Endothelial cell of umbilical vein (primary cell): Measurements from ENCODE around the gene PDCD7. TPM values are rescaled to one million over a fixed set of nuclear protein-coding genes. Genes with fewer than 3 reads are reported as not detected.

Experiments used
- BruUV-seq: library from RNA; stranded (reverse); fragments of 400-500 nt; replicated peaks from 2 replicates; lab custom pipeline; 2021; lab: Mats Ljungman, UMichigan
- CTCF ChIA-PET: fragments of 300-600, 350-600 bp; sonication (Branson Sonifier 250); formaldehyde crosslinking; loops from one replicate; lab custom pipeline; 2021; ENCODE audit warnings: antibody characterized with exemption, inconsistent platforms; lab: Charles Lee
- POLR2A ChIA-PET: fragments of 300-600, 350-600 bp; sonication (Branson Sonifier 250); formaldehyde crosslinking; loops from one replicate; lab custom pipeline; 2021; ENCODE audit warnings: antibody characterized with exemption, inconsistent platforms; lab: Charles Lee
- DNase-seq: peaks from one replicate; pipeline ENCODE4 v3.0.0-alpha.2; 2011; ENCODE audit warnings: low read depth, low spot score
- FAIRE-seq: peaks from 2 replicates; lab custom pipeline; 2011; peaks lifted over from hg19 to GRCh38; lab: Jason Lieb, UNC
- H2AFZ ChIP-seq: 2 replicates; pipeline ENCODE4 v1.6.0; 2012; ENCODE audit warnings: low read depth, low read length, control low read depth, inconsistent platforms
- H3K27ac ChIP-seq: 2 replicates; pipeline ENCODE4 v1.5.1; 2011; ENCODE audit warnings: low read depth, mild to moderate bottlenecking, control low read depth, low read length, moderate library complexity; ENCODE audit not compliant: insufficient read depth
- H3K27me3 ChIP-seq, 2 experiments: 2 replicates each; pipeline versions ENCODE4 v1.6.0 to v1.6.1; 2011; ENCODE audit warnings: low read length in 2 of 2, mixed read lengths in 1 of 2; ENCODE audit not compliant: control insufficient read depth in 2 of 2, insufficient read depth in 2 of 2
- H3K36me3 ChIP-seq, 2 experiments: 2 replicates in 1 of 2; 3 replicates in 1 of 2; pipeline ENCODE4 v1.5.1; 2011; ENCODE audit warnings: low read length in 2 of 2, mild to moderate bottlenecking in 1 of 2, moderate library complexity in 1 of 2; ENCODE audit not compliant: control insufficient read depth in 2 of 2, insufficient read depth in 2 of 2; ENCODE audit errors: extremely low read depth in 1 of 2
- H3K4me1 ChIP-seq: 3 replicates; pipeline ENCODE4 v1.5.1; 2011; ENCODE audit warnings: mild to moderate bottlenecking, low read length; ENCODE audit not compliant: control insufficient read depth, insufficient read depth; ENCODE audit errors: extremely low read depth
- H3K4me2 ChIP-seq: 2 replicates; pipeline ENCODE4 v1.6.1; 2011; ENCODE audit warnings: low read length, control low read depth, mixed read lengths; ENCODE audit not compliant: insufficient read depth
- H3K4me3 ChIP-seq, 3 experiments: fragments of 200-600 bp in 1 of 3; sonication (generic), shearing (Covaris generic) in 1 of 3; replicated peaks in 1 of 3; 2 replicates each; pipeline ENCODE4 v1.5.1; 2011 to 2016; ENCODE audit warnings: control low read depth in 3 of 3, low read length in 3 of 3, mild to moderate bottlenecking in 2 of 3, inconsistent platforms in 1 of 3, low read depth in 1 of 3, moderate library complexity in 1 of 3; ENCODE audit not compliant: insufficient read depth in 1 of 3
- H3K79me2 ChIP-seq: 2 replicates; pipeline ENCODE4 v1.6.0; 2012; ENCODE audit warnings: low read length, inconsistent platforms; ENCODE audit not compliant: control insufficient read depth, insufficient read depth
- H3K9ac ChIP-seq: replicated peaks from 2 replicates; pipeline ENCODE3; 2011; ENCODE audit warnings: low read length, control low read depth; ENCODE audit not compliant: insufficient read depth; ENCODE audit errors: extremely low read depth
- H3K9me1 ChIP-seq: replicated peaks from 3 replicates; pipeline ENCODE4 v1.6.0; 2011; ENCODE audit warnings: mild to moderate bottlenecking, low read length; ENCODE audit not compliant: control insufficient read depth, insufficient read depth; ENCODE audit errors: extremely low read depth
- H3K9me3 ChIP-seq: replicated peaks from 2 replicates; pipeline ENCODE4 v1.5.1; 2012; ENCODE audit warnings: low read length, inconsistent platforms; ENCODE audit not compliant: control insufficient read depth, insufficient read depth
- H4K20me1 ChIP-seq: replicated peaks from 2 replicates; pipeline ENCODE3; 2011; ENCODE audit warnings: mild to moderate bottlenecking, low read length; ENCODE audit not compliant: control insufficient read depth, insufficient read depth; ENCODE audit errors: extremely low read depth
- EZH2 ChIP-seq: IDR thresholded peaks from 2 replicates; pipeline ENCODE4 v1.6.1; 2012; ENCODE audit warnings: borderline replicate concordance, low read depth, mild to moderate bottlenecking, moderate library complexity, low read length, inconsistent platforms; ENCODE audit not compliant: severe bottlenecking
- FOS ChIP-seq: IDR thresholded peaks from 2 replicates; pipeline ENCODE4 v1.6.1; 2011; ENCODE audit warnings: mild to moderate bottlenecking, low read length, moderate library complexity, borderline replicate concordance; ENCODE audit not compliant: insufficient read depth
- GATA2 ChIP-seq: IDR thresholded peaks from 2 replicates; pipeline ENCODE4 v1.7.0; 2011; ENCODE audit warnings: low read depth, mild to moderate bottlenecking, moderate library complexity, mixed read lengths, low read length; ENCODE audit not compliant: insufficient read length, insufficient read depth
- JUN ChIP-seq: IDR thresholded peaks from 2 replicates; pipeline ENCODE4 v1.6.1; 2011; ENCODE audit warnings: borderline replicate concordance, low read depth; ENCODE audit not compliant: insufficient read length, insufficient read depth
- MYC ChIP-seq: IDR thresholded peaks from one replicate; pipeline ENCODE4 v1.6.1; 2011; ENCODE audit warnings: mild to moderate bottlenecking, low read depth, low read length
- POLR2A ChIP-seq: IDR thresholded peaks from 2 replicates; pipeline ENCODE4 v1.6.1; 2012; ENCODE audit warnings: low read depth, mild to moderate bottlenecking, control low read depth, low read length
- POLR2AphosphoS5 ChIP-seq: IDR thresholded peaks from 2 replicates; pipeline ENCODE4 v1.6.1; 2012; ENCODE audit warnings: low read depth, mild to moderate bottlenecking, control low read depth, low read length, moderate library complexity; ENCODE audit not compliant: insufficient read depth
- dilution Hi-C: fragments of 300-500 bp; cut with MboI; formaldehyde crosslinking; loops from one replicate; pipeline ENCODE4 v1.15.0; 2019; ENCODE audit warnings: low sequenced_read_pairs; ENCODE audit not compliant: extremely low pct_ligation_motif_present
- intact Hi-C: fragments of 100-400 bp; cut with micrococcal nuclease; formaldehyde crosslinking; loops from one replicate; pipeline ENCODE4 v1.10.0; 2022
- polyA plus RNA-seq, 4 experiments: library from polyadenylated mRNA; depleted of rRNA in 3 of 4; stranded (reverse) in 3 of 4; unstranded in 1 of 4; fragments of >200 nt; gene quantifications; 2 replicates each; pipeline versions ENCODE4 v1.2.1 to v1.2.3, GENCODE V29; 2011 to 2012; ENCODE audit warnings: missing spikeins in 1 of 4
- total RNA-seq: library from RNA; stranded (reverse); gene quantifications from 2 replicates; pipeline ENCODE4 v1.2.3, GENCODE V29; 2021
- TF ChIP-seq, protein P1 (sequence below): IDR thresholded peaks from 2 replicates; pipeline ENCODE4 v1.6.1; 2011; ENCODE audit not compliant: insufficient read depth, insufficient read length
- TF ChIP-seq, protein P2 (sequence below), 2 donors: IDR thresholded peaks; 1 replicate in 1 of 2; 2 replicates in 1 of 2; pipeline ENCODE4 v1.5.1; 2011; ENCODE audit warnings: low read length in 2 of 2, mild to moderate bottlenecking in 2 of 2, moderate library complexity in 2 of 2, control low read depth in 1 of 2, inconsistent platforms in 1 of 2, low read depth in 1 of 2; ENCODE audit not compliant: insufficient read depth in 1 of 2; ENCODE audit errors: extremely low read depth in 1 of 2

The PDCD7 gene
- total and polyA plus RNA-seq, 2 donors (not counting 3 experiments of a cell fraction or from before 2014, with no cell fraction given), result 12.1 to 19.5 TPM

DNA sequence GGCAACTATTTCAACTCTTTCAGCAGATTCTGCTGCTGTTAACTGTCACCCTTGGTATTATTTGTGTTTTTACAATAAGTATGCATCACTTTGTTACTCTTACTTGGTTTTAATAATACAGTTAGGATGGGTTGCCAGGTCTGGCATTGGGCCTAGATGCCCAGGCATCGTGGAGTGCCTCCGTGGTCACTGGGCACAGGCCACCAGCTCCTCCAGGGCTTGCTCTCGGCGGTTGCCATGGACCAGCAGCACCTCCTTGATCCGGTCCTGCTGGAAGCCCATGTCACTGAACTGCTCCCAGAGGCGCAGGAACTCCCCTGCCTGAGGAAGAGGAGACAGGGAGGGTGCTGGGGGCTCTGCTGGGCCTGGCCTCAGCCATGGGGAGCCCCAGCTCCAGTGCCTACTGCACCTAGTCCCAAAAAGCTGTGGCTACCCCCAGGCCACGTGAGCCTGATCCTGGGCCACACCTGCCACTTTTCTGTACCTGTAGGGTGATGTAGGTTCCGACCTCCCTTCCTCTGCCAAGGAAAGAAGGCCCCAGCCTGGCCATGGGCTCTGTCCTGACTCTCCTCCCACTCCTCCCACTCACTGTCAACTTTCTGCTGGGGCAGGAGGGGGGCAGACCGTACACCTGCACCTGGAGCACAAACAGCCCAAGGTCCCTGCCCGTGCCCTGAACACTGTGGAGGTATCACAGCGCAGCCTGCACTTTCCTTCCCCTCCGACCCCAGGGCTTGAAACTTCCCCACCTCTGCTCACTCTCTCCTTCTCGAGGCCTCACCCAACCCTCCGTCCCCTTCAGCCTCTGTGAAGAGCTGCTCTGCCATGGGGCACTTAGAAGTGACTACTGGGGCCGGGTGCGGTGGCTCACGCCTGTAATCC, 40.5 kb downstream of the PDCD7 start:
- H3K4me2 ChIP-seq, result no peak overlapping the region
- FAIRE-seq (no peak), DNase-seq (no peak)
- no peaks in the 10 kb centered on the region for H3K4me1 ChIP-seq
- H2AFZ ChIP-seq, result no peak overlapping the region
- no peak for TF ChIP-seq GATA2
- no peak for TF ChIP-seq FOS
- TF ChIP-seq, protein P1, sequence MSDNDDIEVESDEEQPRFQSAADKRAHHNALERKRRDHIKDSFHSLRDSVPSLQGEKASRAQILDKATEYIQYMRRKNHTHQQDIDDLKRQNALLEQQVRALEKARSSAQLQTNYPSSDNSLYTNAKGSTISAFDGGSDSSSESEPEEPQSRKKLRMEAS, result no peak
- TF ChIP-seq POLR2A, result no peak
- TF ChIP-seq, protein P2, sequence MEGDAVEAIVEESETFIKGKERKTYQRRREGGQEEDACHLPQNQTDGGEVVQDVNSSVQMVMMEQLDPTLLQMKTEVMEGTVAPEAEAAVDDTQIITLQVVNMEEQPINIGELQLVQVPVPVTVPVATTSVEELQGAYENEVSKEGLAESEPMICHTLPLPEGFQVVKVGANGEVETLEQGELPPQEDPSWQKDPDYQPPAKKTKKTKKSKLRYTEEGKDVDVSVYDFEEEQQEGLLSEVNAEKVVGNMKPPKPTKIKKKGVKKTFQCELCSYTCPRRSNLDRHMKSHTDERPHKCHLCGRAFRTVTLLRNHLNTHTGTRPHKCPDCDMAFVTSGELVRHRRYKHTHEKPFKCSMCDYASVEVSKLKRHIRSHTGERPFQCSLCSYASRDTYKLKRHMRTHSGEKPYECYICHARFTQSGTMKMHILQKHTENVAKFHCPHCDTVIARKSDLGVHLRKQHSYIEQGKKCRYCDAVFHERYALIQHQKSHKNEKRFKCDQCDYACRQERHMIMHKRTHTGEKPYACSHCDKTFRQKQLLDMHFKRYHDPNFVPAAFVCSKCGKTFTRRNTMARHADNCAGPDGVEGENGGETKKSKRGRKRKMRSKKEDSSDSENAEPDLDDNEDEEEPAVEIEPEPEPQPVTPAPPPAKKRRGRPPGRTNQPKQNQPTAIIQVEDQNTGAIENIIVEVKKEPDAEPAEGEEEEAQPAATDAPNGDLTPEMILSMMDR (IDR thresholded peaks at IDR 0.05; ENCODE audit: extremely low read depth in 1 of 2, insufficient read depth in 1 of 2, low read depth in 1 of 2, low read length in 2 of 2), result no peak
- no peak for TF ChIP-seq EZH2
- TF ChIP-seq MYC, result no peak
- TF ChIP-seq JUN, result no peak
- TF ChIP-seq POLR2AphosphoS5, result no peak
- intact Hi-C loops, result no loop called here
- H4K20me1 ChIP-seq, result no peaks in the 10 kb centered on the region
- H3K9me1 ChIP-seq, result no peaks in the 10 kb centered on the region
- no peaks in the 10 kb centered on the region for H3K9me3 ChIP-seq
- no peaks in the 10 kb centered on the region for H3K79me2 ChIP-seq
- dilution Hi-C loops, result no loop called here
- peaks cover 0 to 3% of the 10 kb centered on the region in 2 experiments for H3K36me3 ChIP-seq
- POLR2A ChIA-PET, result no interaction called here
- no peak overlapping the region for H3K4me3 ChIP-seq
- no peaks in the 10 kb centered on the region for H3K27me3 ChIP-seq
- no TSS peak for BruUV-seq
- CTCF ChIA-PET, result interaction anchor here (1.0 to 1.3 kb wide), 2 partner anchors 8 to 15 kb away, joined by 3 to 4 read pairs; no protein-coding TSS in a partner anchor
- H3K9ac ChIP-seq, result no peak overlapping the region
- no peak overlapping the region for H3K27ac ChIP-seq
